ENCODE results near the gene NENF. TPM values are rescaled to one million over a fixed set of nuclear protein-coding genes. Genes with fewer than 3 reads are reported as not detected.

Gene NENF
- total RNA-seq = 20.3 and 22.7 TPM in 2 replicates
- total RNA-seq (2013) = 30.4 TPM
- polyA plus RNA-seq = 10.6 and 11.0 TPM in 2 replicates
- polyA minus RNA-seq = 19.3 and 24.9 TPM in 2 replicates

DNA sequence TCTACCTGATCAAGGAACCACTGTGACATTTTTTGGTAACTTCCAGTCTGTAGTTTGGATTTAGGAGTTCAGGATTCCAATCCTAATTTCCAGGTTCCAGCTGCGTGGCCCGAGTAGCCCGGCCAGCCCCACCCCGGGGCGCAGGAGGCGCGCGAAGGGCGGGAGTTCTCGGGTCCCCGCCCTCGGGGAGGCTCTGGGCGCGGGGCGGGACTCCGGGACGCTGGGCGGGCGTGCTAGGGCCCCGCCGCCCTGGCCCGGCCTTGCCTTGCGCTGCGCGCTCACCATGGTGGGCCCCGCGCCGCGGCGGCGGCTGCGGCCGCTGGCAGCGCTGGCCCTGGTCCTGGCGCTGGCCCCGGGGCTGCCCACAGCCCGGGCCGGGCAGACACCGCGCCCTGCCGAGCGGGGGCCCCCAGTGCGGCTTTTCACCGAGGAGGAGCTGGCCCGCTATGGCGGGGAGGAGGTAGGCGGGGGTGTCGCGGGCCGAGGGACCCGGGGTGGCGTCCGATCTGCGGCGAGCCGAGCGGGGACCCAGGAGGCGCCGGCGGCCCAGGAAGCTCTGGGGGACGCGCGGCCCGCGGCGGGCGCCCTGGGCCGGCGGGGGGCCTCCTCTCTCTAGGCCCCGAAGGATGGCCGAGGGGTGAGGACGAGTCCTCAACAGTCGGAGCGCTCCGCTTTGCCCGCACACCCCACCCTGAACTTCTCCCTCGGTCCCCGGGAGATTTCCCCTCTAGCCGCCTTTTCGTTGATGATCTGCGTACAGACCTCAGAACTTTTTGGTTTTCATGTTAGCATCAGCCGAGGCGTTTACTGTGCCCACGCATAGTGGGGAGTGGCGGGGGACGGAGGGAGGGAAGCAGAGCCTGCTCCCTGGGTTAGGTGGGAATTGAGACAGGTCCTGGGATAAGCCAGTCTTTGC, at the start of gene NENF:
NENF (plus strand) TSS at position 260 of the 916 bp plus-strand sequence; CDS start at position 284, 24 bp downstream.
- peak; percentile 99 for ATAC-seq (ENCODE audit: low read depth)
- peak; percentile 81 for DNase-seq
- H3K27me3 ChIP-seq (replicated peaks in 1 of 4; ENCODE audit: control extremely low read depth in 1 of 4, control insufficient read depth in 3 of 4, insufficient read depth in 4 of 4, low read length in 3 of 4) = no peaks in the 10 kb centered on the region
- H3K4me1 Mint-ChIP-seq = peaks cover 25% of the 10 kb centered on the region
- TF ChIP-seq EZH2 (IDR thresholded peaks at IDR 0.05; ENCODE audit: borderline replicate concordance, insufficient read depth, low read depth, low read length, poor library complexity, severe bottlenecking) = no peak
- TF ChIP-seq, protein P1, sequence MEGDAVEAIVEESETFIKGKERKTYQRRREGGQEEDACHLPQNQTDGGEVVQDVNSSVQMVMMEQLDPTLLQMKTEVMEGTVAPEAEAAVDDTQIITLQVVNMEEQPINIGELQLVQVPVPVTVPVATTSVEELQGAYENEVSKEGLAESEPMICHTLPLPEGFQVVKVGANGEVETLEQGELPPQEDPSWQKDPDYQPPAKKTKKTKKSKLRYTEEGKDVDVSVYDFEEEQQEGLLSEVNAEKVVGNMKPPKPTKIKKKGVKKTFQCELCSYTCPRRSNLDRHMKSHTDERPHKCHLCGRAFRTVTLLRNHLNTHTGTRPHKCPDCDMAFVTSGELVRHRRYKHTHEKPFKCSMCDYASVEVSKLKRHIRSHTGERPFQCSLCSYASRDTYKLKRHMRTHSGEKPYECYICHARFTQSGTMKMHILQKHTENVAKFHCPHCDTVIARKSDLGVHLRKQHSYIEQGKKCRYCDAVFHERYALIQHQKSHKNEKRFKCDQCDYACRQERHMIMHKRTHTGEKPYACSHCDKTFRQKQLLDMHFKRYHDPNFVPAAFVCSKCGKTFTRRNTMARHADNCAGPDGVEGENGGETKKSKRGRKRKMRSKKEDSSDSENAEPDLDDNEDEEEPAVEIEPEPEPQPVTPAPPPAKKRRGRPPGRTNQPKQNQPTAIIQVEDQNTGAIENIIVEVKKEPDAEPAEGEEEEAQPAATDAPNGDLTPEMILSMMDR (IDR thresholded peaks at IDR 0.05) = no peak
- intact Hi-C loops (cut with micrococcal nuclease) = loop anchor here (1.0 to 5.0 kb wide), 4 partner anchors 18 to 398 kb away; partner anchors contain the start of genes DTL, INTS7 and PPP2R5A
- H4K20me1 ChIP-seq (ENCODE audit: control insufficient read depth, insufficient read depth, low read length, poor library complexity, severe bottlenecking) = no peaks in the 10 kb centered on the region
- peak within 1 kb of the TSS; percentile 26 to 82 (median 58) for H3K4me3 ChIP-seq (ENCODE audit: control extremely low read depth in 1 of 5, extremely low read depth in 1 of 5, insufficient read depth in 1 of 5, low read depth in 2 of 5, low read length in 4 of 5)
- no peaks in the 10 kb centered on the region for H3K36me3 ChIP-seq (replicated peaks in 1 of 2; ENCODE audit: control extremely low read depth in 1 of 2, control insufficient read depth in 1 of 2, extremely low read depth in 1 of 2, insufficient read depth in 2 of 2, low read length in 1 of 2)
- CTCF ChIA-PET = interaction anchor here (0.6 to 2.1 kb wide), 4 partner anchors 23 to 752 kb away, joined by 3 to 6 read pairs (median 5); no protein-coding TSS in a partner anchor
- H3K4me3 Mint-ChIP-seq = peak within 1 kb of the TSS; percentile 82
- POLR2A ChIA-PET = interaction anchor here (1.6 kb wide), 1 partner anchor 18 kb away, joined by 5 read pairs; the partner anchor contains the start of gene PACC1
- H3K27ac Mint-ChIP-seq = peak within 1 kb of the TSS; percentile 33
- H2AFZ ChIP-seq (ENCODE audit: insufficient read depth, low read depth, low read length, poor library complexity, severe bottlenecking) = peak within 1 kb of the TSS; percentile 82
- peak within 1 kb of the TSS in 1 of 2 donors; percentile 65 for H3K27ac ChIP-seq (ENCODE audit: low read length in 2 of 2)
- H3K4me2 ChIP-seq (replicated peaks; ENCODE audit: low read depth, low read length, poor library complexity, severe bottlenecking) = peak within 1 kb of the TSS; percentile 91
- no peaks in the 10 kb centered on the region for H3K9me3 ChIP-seq (ENCODE audit: control extremely low read depth in 1 of 3, control insufficient read depth in 2 of 3, insufficient read depth in 1 of 3, low read length in 2 of 3)
- WGBS (ENCODE audit: insufficient coverage) = 1% methylated on average over 85 of the region's 86 CpGs
- H3K9me3 Mint-ChIP-seq (ENCODE audit: insufficient read depth) = no peaks in the 10 kb centered on the region
- H3K79me2 ChIP-seq (ENCODE audit: control insufficient read depth, insufficient read depth, low read length) = peaks cover 16% of the 10 kb centered on the region
- no peaks in the 10 kb centered on the region for H3K27me3 Mint-ChIP-seq
- peaks cover 12 to 15% of the 10 kb centered on the region in 2 donors for H3K4me1 ChIP-seq (ENCODE audit: control insufficient read depth in 2 of 2, insufficient read depth in 2 of 2, low read length in 2 of 2)
- peak within 1 kb of the TSS; percentile 80 for H3K9ac ChIP-seq (ENCODE audit: low read length)
